Bone marrow (tissue), 2 donors: ENCODE data around the gene XRCC1.
A peak's percentile ranks its signal among the peaks of the same experiment; 100 is the strongest.
"Not testable (repeated sequence)": the region's sequence is repeated elsewhere in the genome, so short reads cannot be mapped to it uniquely, and the experiment has no call there.

Experiments used
- DNase-seq, 2 donors: peaks; one replicate each; lab custom pipeline; 2025; lab: John Stamatoyannopoulos, UW

The XRCC1 gene

GRCh38 chr19:43575156-43575950 lies at the start of gene XRCC1, which contains the start of gene PINLYP:
Gene XRCC1, minus strand, starts transcription at chr19:43575527. Its CDS starts 69 bp downstream, at chr19:43575458.
Gene PINLYP, plus strand, starts transcription at chr19:43575801. Its CDS starts 1,391 bp downstream, at chr19:43577192.
- peak; percentile 80 to 99 for DNase-seq

GRCh38 chr19:43624933-43625332 lies 49.6 kb upstream of the XRCC1 start:
- DNase-seq, result no peak

- DNase-seq, result no peak
These were observed 48.8 kb upstream of the XRCC1 start for GRCh38 chr19:43623889-43624670.

- DNase-seq, result no peak
These were observed 47.6 kb upstream of the XRCC1 start for GRCh38 chr19:43622956-43623355.

- no peak for DNase-seq
These were observed 46.7 kb upstream of the XRCC1 start for GRCh38 chr19:43622070-43622469.

- DNase-seq, result no peak
These were observed 45.0 kb upstream of the XRCC1 start for GRCh38 chr19:43620061-43621001.

GRCh38 chr19:43619262-43620060 lies 44.1 kb upstream of the XRCC1 start, which contains the start of gene ZNF428:
Gene ZNF428, minus strand, starts transcription at chr19:43619629. Its CDS starts 5,325 bp downstream, at chr19:43614304.
- peak; percentile 71 to 76 for DNase-seq

- peak in 1 of 2 donors; percentile 59 for DNase-seq
These were observed 43.6 kb upstream of the XRCC1 start for GRCh38 chr19:43618921-43619261.

- no peak for DNase-seq
These were observed 41.6 kb upstream of the XRCC1 start for GRCh38 chr19:43616954-43617353.

GRCh38 chr19:43616306-43616705 lies 41.0 kb upstream of the XRCC1 start:
- no peak for DNase-seq

GRCh38 chr19:43612374-43612773 lies 37.0 kb upstream of the XRCC1 start:
- no peak for DNase-seq

GRCh38 chr19:43611788-43612187 lies 36.5 kb upstream of the XRCC1 start, which contains the start of gene SRRM5:
Gene SRRM5, plus strand, starts transcription at chr19:43612088. Its CDS starts 34 bp downstream, at chr19:43612122.
- DNase-seq, result no peak

GRCh38 chr19:43610493-43610892 lies 35.2 kb upstream of the XRCC1 start:
- no peak for DNase-seq

- DNase-seq, result no peak
These were observed 34.5 kb upstream of the XRCC1 start for GRCh38 chr19:43609872-43610271.

- no peak for DNase-seq
These were observed 32.2 kb upstream of the XRCC1 start for GRCh38 chr19:43607238-43608205.

- no peak for DNase-seq
These were observed 31.4 kb upstream of the XRCC1 start for GRCh38 chr19:43606569-43607229.

GRCh38 chr19:43605875-43606568 lies 30.7 kb upstream of the XRCC1 start:
- DNase-seq, result no peak

GRCh38 chr19:43600326-43600725 lies 25.0 kb upstream of the XRCC1 start:
- DNase-seq, result not testable (repeated sequence)
